Cardiac fibroblast (primary cell): ENCODE measurements around the gene PGAM2.
A peak's percentile ranks its signal among the peaks of the same experiment; 100 is the strongest.

Experiments
- DNase-seq, 2 donors: peaks; one replicate each; pipeline versions ENCODE4 v3.0.0 to v3.0.0-alpha.2; 2010; ENCODE audit warnings: low read depth in 2 of 2
- H3K4me3 ChIP-seq, 2 donors: replicated peaks in 1 of 2; 1 replicate in 1 of 2; 2 replicates in 1 of 2; pipeline ENCODE4 v1.5.1; 2011; ENCODE audit warnings: low read depth in 2 of 2, low read length in 2 of 2, mild to moderate bottlenecking in 2 of 2, moderate library complexity in 1 of 2
- TF ChIP-seq, protein P1 (sequence below): IDR thresholded peaks from one replicate; pipeline ENCODE4 v1.5.1; 2011; ENCODE audit warnings: low read depth, mild to moderate bottlenecking, low read length, inconsistent platforms

Gene PGAM2

DNA sequence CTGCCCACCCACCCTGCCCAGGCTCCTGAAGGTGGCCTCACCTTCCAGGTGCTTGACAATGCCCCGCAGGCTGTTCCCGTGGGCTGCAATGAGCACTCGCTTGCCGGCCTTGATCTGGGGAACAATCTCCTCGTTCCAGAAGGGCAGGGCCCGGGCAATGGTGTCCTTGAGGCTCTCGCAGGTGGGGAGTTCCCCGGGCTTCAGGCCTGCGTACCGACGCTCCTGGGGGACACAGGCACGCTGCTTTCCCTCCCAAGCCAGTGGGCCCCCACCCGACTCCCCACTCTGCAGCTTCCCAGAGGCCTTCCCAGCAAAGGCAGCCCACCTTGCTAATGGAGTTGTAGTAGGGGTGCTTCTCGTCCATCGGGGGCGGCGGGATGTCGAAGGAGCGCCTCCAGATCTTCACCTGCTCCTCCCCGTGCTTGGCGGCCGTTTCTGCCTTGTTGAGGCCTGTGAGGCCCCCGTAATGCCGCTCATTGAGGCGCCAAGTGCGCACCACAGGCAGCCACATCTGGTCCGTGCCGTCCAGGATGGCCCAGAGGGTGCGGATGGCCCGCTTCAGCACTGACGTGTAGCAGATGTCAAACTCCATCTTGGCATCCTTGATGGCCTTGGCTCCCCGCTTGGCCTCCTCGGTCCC lies 456 bp downstream of the PGAM2 start:
- H3K4me3 ChIP-seq = no peak overlapping the region
- TF ChIP-seq, protein P1, sequence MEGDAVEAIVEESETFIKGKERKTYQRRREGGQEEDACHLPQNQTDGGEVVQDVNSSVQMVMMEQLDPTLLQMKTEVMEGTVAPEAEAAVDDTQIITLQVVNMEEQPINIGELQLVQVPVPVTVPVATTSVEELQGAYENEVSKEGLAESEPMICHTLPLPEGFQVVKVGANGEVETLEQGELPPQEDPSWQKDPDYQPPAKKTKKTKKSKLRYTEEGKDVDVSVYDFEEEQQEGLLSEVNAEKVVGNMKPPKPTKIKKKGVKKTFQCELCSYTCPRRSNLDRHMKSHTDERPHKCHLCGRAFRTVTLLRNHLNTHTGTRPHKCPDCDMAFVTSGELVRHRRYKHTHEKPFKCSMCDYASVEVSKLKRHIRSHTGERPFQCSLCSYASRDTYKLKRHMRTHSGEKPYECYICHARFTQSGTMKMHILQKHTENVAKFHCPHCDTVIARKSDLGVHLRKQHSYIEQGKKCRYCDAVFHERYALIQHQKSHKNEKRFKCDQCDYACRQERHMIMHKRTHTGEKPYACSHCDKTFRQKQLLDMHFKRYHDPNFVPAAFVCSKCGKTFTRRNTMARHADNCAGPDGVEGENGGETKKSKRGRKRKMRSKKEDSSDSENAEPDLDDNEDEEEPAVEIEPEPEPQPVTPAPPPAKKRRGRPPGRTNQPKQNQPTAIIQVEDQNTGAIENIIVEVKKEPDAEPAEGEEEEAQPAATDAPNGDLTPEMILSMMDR = no peak
- peak in 1 of 2 donors; percentile 23 for DNase-seq

DNA sequence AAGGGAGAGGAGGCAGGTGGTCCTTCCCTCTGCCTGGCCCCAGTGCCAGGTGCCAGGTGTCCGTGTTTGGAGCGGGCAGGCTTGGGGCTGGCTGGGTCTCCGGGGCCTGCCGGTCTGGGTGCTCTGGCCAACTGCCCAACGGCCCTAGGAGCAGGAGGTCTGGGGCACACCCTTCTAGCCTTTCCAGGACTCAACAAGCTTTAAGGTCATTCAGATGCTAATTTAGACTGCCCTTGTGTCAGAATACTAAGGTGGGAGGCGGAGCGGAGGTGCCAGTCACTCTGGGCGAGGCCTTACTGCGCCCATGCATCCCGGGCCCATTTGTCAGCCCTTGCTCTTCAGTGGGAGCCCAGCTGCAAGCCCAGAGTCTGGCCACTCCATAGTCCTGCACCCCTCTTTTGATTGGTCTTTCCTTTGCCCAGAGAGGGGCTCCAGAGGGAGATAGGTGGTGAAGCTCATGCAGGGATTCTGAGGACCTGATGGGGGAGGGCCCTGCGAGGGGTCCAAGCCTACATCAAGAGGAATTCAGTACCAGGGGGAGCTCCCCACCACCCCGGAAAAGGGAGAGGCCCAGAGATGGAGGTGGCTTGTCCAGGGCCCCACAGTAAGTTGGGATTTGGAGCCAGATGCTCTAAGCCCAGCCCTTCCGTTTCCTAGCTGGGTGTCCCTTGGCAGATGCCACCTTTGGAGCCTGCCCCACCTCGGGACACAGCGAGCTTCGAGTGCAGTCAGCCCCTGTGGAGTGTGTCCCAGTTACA lies 1.3 kb downstream of the PGAM2 start:
- DNase-seq = peak in 1 of 2 donors; percentile 7
- TF ChIP-seq, protein P1 = no peak
- no peak overlapping the region for H3K4me3 ChIP-seq

DNA sequence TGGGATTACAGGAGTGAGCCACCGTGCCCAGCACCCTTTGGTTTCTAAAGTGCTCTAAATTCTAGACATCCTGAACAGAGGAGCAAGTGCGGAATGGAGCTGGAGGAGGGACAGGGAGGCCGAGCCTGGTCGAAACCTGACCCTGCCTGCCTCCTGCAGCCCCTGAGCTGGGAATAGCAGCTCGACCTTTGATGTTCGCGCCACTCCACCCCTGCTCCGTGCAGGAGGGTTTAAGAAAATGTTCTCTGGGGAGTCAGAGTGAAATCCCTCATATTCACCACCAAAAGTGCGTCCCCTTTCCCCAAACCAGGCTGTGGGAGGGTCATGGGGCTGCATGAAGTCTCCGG lies 1.8 kb downstream of the PGAM2 start:
- no peak overlapping the region for H3K4me3 ChIP-seq
- TF ChIP-seq, protein P1 = no peak
- no peak for DNase-seq

DNA sequence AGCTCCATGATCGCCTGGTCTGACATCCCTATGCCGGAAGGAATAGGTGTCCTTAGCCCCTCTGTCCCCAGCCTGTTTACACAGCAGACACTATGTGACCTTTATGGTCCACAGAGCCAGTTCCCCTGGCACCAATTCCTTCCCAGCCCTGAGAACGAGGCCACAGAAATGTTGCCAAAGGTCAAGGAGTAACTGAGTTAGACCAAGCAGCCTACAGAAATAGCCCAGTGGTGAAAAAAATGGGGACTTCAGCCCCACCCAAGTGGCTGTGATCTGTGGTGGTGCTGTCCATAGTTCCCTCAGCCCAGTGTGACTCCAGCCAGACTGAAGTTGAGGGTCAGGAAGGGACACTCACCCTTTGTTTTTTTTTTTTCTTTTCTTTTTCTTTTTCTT lies 2.5 kb downstream of the PGAM2 start:
- no peak overlapping the region for H3K4me3 ChIP-seq
- DNase-seq = no peak
- TF ChIP-seq, protein P1 = no peak

DNA sequence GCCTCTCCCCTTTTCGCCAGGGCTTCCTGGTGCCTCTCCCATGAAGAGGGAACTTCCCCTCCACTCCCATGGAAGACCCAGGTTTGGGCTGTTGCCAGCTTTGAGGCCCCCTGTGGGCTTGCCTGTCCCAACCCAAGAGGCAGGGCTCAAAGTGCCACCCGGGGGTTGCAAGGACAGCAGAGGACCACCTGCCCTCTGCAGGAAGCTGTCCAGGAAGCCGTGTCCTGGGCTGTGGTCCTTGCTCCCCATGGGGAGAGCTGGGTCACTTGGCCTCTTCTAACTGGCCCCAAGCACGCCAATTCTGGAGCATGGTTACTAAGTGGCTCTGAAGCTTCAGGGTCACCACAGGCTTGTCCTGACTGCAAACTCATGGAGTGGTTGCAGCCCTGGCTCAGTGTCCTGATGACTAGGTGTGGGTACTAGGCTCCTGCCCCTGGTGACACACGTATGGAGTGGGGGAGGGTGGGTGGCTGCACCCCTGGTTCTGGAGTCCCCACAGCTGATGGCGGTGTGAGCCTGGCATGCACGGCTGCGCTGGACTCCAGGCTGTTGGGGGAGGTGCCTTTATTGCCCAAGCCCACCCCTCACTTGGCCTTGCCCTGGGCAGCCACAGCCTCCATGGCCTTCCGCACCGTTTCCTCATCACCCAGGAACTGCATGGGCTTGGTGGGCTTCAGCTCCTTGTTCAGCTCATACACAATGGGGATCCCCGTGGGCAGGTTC lies 3.0 kb downstream of the PGAM2 start:
- TF ChIP-seq, protein P1 = no peak
- no peak for DNase-seq
- H3K4me3 ChIP-seq = no peak overlapping the region

DNA sequence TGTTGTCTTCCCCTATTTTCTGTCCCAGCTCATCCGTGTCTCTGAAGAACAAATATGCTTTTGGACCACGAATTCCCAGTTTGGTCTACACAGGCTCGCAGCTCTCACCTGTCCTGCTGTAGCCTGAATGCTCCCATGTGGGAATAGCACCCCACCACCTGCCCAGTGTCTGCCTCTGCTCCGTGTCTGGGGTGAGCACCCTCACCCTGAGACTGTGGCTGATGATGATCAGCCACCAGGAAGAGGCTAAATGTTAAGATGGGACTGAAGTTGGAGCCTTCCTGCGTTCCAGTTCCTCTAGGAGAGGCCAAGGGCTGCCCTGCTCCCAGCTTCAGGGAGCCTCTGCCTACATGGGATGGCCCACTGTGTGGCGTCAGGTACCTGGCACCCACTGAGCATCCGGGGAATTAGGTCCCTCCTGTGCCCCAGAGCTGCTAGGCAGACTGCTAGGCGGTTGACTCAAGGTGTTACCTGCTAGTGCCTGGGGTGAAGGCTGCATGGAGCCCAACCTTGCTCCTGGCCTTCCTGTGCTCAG lies 3.7 kb downstream of the PGAM2 start:
- TF ChIP-seq, protein P1 = no peak
- H3K4me3 ChIP-seq = no peak overlapping the region
- DNase-seq = no peak
